Immature natural killer cell (primary cell): Measurements from ENCODE around the gene ADIPOR2. TPM values are rescaled to one million over a fixed set of nuclear protein-coding genes. Genes with fewer than 3 reads are reported as not detected.

Source experiments
- polyA plus RNA-seq, 3 donors: library from polyadenylated mRNA; unstranded; fragments of 300-500 nt; fragmentation: Illumina TruSeq; gene quantifications; one replicate each; pipeline ENCODE4 v1.2.3, GENCODE V29; 2021

Gene ADIPOR2
- polyA plus RNA-seq, 3 donors from 2014 or later = 4.6 to 11.3 (median 4.7) TPM

Other genes starting within 250 kb of the ADIPOR2 start
- gene FBXL14, start 96.5 kb upstream of the ADIPOR2 start, polyA plus RNA-seq = 10 to 100 TPM in 2 of 3 donors, 1 to 10 TPM in 1; 9.4 to 15.1 (median 11.1) TPM
- not detected for gene WNT5B, start 61.8 kb upstream of the ADIPOR2 start, polyA plus RNA-seq
- not detected for gene LRTM2, start 129.5 kb downstream of the ADIPOR2 start, polyA plus RNA-seq
- gene CACNA2D4, start 227.6 kb downstream of the ADIPOR2 start, polyA plus RNA-seq = 10 to 100 TPM in 1 of 3 donors, 1 to 10 TPM in 2; 9.1 to 20.0 (median 9.6) TPM